OCI-LY1 (cell line): ENCODE data around the gene FNIP1.
"Not testable (repeated sequence)": the region's sequence is repeated elsewhere in the genome, so short reads cannot be mapped to it uniquely, and the experiment has no call there.

Experiments used
- CTCF ChIP-seq: fragments of 200-600 bp; sonication (generic), shearing (Covaris generic); IDR thresholded peaks from 2 replicates; pipeline ENCODE4 v1.5.1; 2017; ENCODE audit warnings: mild to moderate bottlenecking, antibody characterized with exemption, low read length, moderate library complexity, mixed read lengths
- EZH2 ChIP-seq: fragments of 200-600 bp; sonication (generic), shearing (Covaris generic); IDR thresholded peaks from 2 replicates; pipeline ENCODE4 v1.8.0; 2017; ENCODE audit warnings: borderline replicate concordance, mixed run types, mild to moderate bottlenecking, antibody characterized with exemption, low read length, moderate library complexity, mixed read lengths

DNA sequence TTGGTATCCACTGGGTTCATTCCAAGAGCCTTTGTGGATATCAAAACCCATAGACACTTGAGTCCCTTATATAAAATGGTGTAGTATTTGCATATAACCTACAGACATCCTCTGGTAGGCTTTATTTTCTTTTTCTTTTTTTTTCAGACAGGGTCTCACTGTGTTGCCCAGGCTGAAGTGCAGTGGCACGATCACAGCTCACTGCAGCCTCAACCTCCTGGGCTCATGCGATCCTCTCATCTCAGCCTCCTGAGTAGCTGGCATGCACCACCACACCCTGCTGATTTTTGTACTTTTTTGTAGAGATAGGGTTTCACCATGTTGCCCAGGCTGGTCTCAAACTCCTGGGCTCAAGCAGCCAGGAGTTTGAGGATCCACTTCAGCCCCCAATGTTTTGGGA, 175.7 kb downstream of the FNIP1 start:
- not testable (repeated sequence) for TF ChIP-seq CTCF, EZH2
